Stimulated activated CD8-positive, alpha-beta memory T cell treated with anti-CD3 and anti-CD28 coated beads, Interleukin-7, amount 100 ng/mL, for 4 hours (primary cell): ENCODE data around the gene STRN.

Experiments
- DNase-seq, 2 donors: peaks; one replicate each; pipeline ENCODE4 v3.0.0-alpha.2; 2020; ENCODE audit warnings: low read depth in 2 of 2

The STRN gene

GRCh38 chr2:36797324-36798070 lies 168.8 kb downstream of the STRN start:
- no peak for DNase-seq
